PC-3 (cell line): Measurements from ENCODE around the gene FRK. TPM values are rescaled to one million over a fixed set of nuclear protein-coding genes. Genes with fewer than 3 reads are reported as not detected.

ENCODE experiments used
- ATAC-seq: fragments of 200-7000 bp; cut with Tn5 transposase; 2 replicates; pipeline ENCODE4 v1.9.1; 2020; ENCODE audit warnings: mild to moderate bottlenecking, moderate library complexity
- BruUV-seq: library from RNA; stranded (reverse); fragments of 400-500 nt; replicated peaks from 2 replicates; lab custom pipeline; 2021; lab: Mats Ljungman, UMichigan
- CTCF ChIA-PET: fragments of 300-600 bp; sonication (Branson Sonifier 250); formaldehyde crosslinking; loops from one replicate; lab custom pipeline; 2022; ENCODE audit warnings: antibody characterized with exemption; lab: Charles Lee
- POLR2A ChIA-PET: fragments of 300-600 bp; sonication (Branson Sonifier 250); formaldehyde crosslinking; loops from one replicate; lab custom pipeline; 2022; ENCODE audit warnings: antibody characterized with exemption; ENCODE audit not compliant: unreplicated experiment; lab: Charles Lee
- DNase-seq: peaks from one replicate; pipeline ENCODE4 v3.0.0-alpha.2; 2015
- H2AFZ ChIP-seq: fragments of 300-600 bp; sonication (generic); 2 replicates; pipeline ENCODE4 v1.6.0; 2016; ENCODE audit warnings: antibody characterized with exemption, low read length
- H3F3A ChIP-seq: fragments of 300-600 bp; sonication (generic); one replicate; pipeline ENCODE4 v1.6.0; 2017; ENCODE audit warnings: antibody characterized with exemption, low read length, control low read depth, mild to moderate bottlenecking; ENCODE audit not compliant: unreplicated experiment
- H3K27ac ChIP-seq: fragments of 300-600 bp; sonication (generic); 2 replicates; pipeline ENCODE4 v1.5.1; 2016; ENCODE audit warnings: mild to moderate bottlenecking, low read length
- H3K27me3 ChIP-seq: fragments of 300-600 bp; sonication (generic); 2 replicates; pipeline ENCODE4 v1.6.1; 2016; ENCODE audit warnings: low read length, mixed read lengths
- H3K36me3 ChIP-seq: fragments of 300-600 bp; sonication (generic); 2 replicates; pipeline ENCODE4 v1.6.1; 2016; ENCODE audit warnings: low read depth, mixed run types, low read length, mixed read lengths
- H3K4me1 ChIP-seq: fragments of 300-600 bp; sonication (generic); 2 replicates; pipeline ENCODE4 v1.5.1; 2016; ENCODE audit warnings: low read length; ENCODE audit not compliant: insufficient read depth
- H3K4me2 ChIP-seq: fragments of 300-600 bp; sonication (generic); 2 replicates; pipeline ENCODE4 v1.6.0; 2016; ENCODE audit warnings: low read length
- H3K4me3 ChIP-seq: fragments of 300-600 bp; sonication (generic); 2 replicates; pipeline ENCODE4 v1.5.1; 2016; ENCODE audit warnings: mild to moderate bottlenecking, low read length, mixed read lengths
- H3K79me2 ChIP-seq: fragments of 300-600 bp; sonication (generic); 2 replicates; pipeline ENCODE4 v1.6.1; 2017; ENCODE audit warnings: low read length, mixed read lengths
- H3K9ac ChIP-seq: fragments of 300-600 bp; sonication (generic); 2 replicates; pipeline ENCODE4 v1.6.0; 2016; ENCODE audit warnings: mild to moderate bottlenecking, low read length
- H3K9me2 ChIP-seq: fragments of 300-600 bp; sonication (generic); replicated peaks from 2 replicates; pipeline ENCODE4 v1.6.1; 2016; ENCODE audit warnings: mixed run types, low read length, mixed read lengths
- H3K9me3 ChIP-seq: fragments of 300-600 bp; sonication (generic); 2 replicates; pipeline ENCODE4 v1.6.1; 2016; ENCODE audit warnings: low read length, mixed read lengths
- H4K20me1 ChIP-seq: fragments of 300-600 bp; sonication (generic); 2 replicates; pipeline ENCODE4 v1.6.1; 2016; ENCODE audit warnings: low read length, mixed read lengths
- CTCF ChIP-seq: fragments of 300-600 bp; sonication (generic); conservative IDR thresholded peaks from 2 replicates; pipeline ENCODE4 v1.5.1; 2017; ENCODE audit warnings: antibody characterized with exemption, low read depth, mild to moderate bottlenecking, low read length
- EZH2 ChIP-seq: fragments of 300-600 bp; sonication (generic); IDR thresholded peaks from one replicate; pipeline ENCODE4 v1.6.1; 2017; ENCODE audit warnings: antibody characterized with exemption, mild to moderate bottlenecking, low read length; ENCODE audit not compliant: unreplicated experiment
- EZH2phosphoT487 ChIP-seq: fragments of 300-600 bp; sonication (generic); IDR thresholded peaks from 2 replicates; pipeline ENCODE4 v1.6.1; 2018; ENCODE audit warnings: mild to moderate bottlenecking, antibody characterized with exemption, low read length, borderline replicate concordance
- intact Hi-C: fragments of 100-400 bp; cut with micrococcal nuclease; formaldehyde crosslinking; loops from 2 replicates; pipeline ENCODE4 v1.9.0; 2023
- total RNA-seq: library from RNA; depleted of rRNA; stranded (reverse); fragments of >200 nt; gene quantifications from 2 replicates; pipeline ENCODE4 v1.2.3, GENCODE V29; 2014

FRK gene
- total RNA-seq, 1 experiment from 2014 or later = 0.66 TPM

- intact Hi-C loops = no loop called here
- Histone ChIP-seq H3F3A (no peaks in the 10 kb centered on the region), H3K36me3 (no peaks in the 10 kb centered on the region), H2AFZ (no peak overlapping the region), H3K27me3 (no peaks in the 10 kb centered on the region), H3K4me1 (peaks cover 1% of the 10 kb centered on the region; the same call in 1 of the 2 replicates), H3K9ac (no peak overlapping the region), H3K9me2 (no peaks in the 10 kb centered on the region), H4K20me1 (no peaks in the 10 kb centered on the region), H3K79me2 (no peaks in the 10 kb centered on the region), H3K4me3 (no peak overlapping the region), H3K4me2 (no peak overlapping the region), H3K9me3 (no peaks in the 10 kb centered on the region), H3K27ac (no peak overlapping the region)
- ATAC-seq (no peak), DNase-seq (no peak)
- CTCF ChIA-PET = no interaction called here
- no peak for TF ChIP-seq EZH2
- no peak for TF ChIP-seq EZH2phosphoT487
- TF ChIP-seq CTCF = no peak
- POLR2A ChIA-PET = no interaction called here
- no TSS peak for BruUV-seq
These were observed 4.0 kb upstream of the FRK start for GRCh38 chr6:116064666-116065065.

GRCh38 chr6:116062496-116062895 lies 1.8 kb upstream of the FRK start:
- ChIA-PET CTCF (no interaction called here), POLR2A (no interaction called here)
- ATAC-seq (no peak), DNase-seq (no peak)
- Histone ChIP-seq H3K9ac (no peak overlapping the region), H3K79me2 (no peaks in the 10 kb centered on the region), H3K4me2 (no peak overlapping the region), H3K27me3 (no peaks in the 10 kb centered on the region), H3K4me1 (peaks cover 6% of the 10 kb centered on the region; the same call in 1 of the 2 replicates), H3K27ac (no peak overlapping the region), H3K36me3 (no peaks in the 10 kb centered on the region), H2AFZ (no peak overlapping the region), H3K4me3 (no peak overlapping the region), H4K20me1 (no peaks in the 10 kb centered on the region), H3F3A (no peaks in the 10 kb centered on the region), H3K9me3 (no peaks in the 10 kb centered on the region), H3K9me2 (no peaks in the 10 kb centered on the region)
- TF ChIP-seq CTCF (no peak), EZH2phosphoT487 (no peak), EZH2 (no peak)
- no TSS peak for BruUV-seq
- intact Hi-C loops = no loop called here

- peak overlapping the region; percentile 46 for H3K27ac ChIP-seq
- intact Hi-C loops = loop anchor here (2.0 kb wide), 1 partner anchor 49 kb away; no protein-coding TSS in a partner anchor
- no peaks in the 10 kb centered on the region for H3K9me2 ChIP-seq
- no peaks in the 10 kb centered on the region for H3K79me2 ChIP-seq
- TF ChIP-seq EZH2phosphoT487 (no peak), CTCF (no peak), EZH2 (no peak)
- peak overlapping the region; percentile 88 for H2AFZ ChIP-seq
- H3K4me1 ChIP-seq = peaks cover 8% of the 10 kb centered on the region; the same call in 1 of the 2 replicates
- no peaks in the 10 kb centered on the region for H3K9me3 ChIP-seq
- H3F3A ChIP-seq = no peaks in the 10 kb centered on the region
- BruUV-seq = TSS peak; percentile 75
- H3K4me2 ChIP-seq = peak overlapping the region; percentile 87
- H3K4me3 ChIP-seq = peak overlapping the region; percentile 68
- no peaks in the 10 kb centered on the region for H3K36me3 ChIP-seq
- no peaks in the 10 kb centered on the region for H3K27me3 ChIP-seq
- POLR2A ChIA-PET = interaction anchor here (1.0 kb wide), 1 partner anchor 11 kb away, joined by 6 read pairs; no protein-coding TSS in a partner anchor
- no peaks in the 10 kb centered on the region for H4K20me1 ChIP-seq
- H3K9ac ChIP-seq = peak overlapping the region; percentile 38
- CTCF ChIA-PET = interaction anchor here (0.7 to 1.9 kb wide), 5 partner anchors 11 to 208 kb away, joined by 3 to 10 read pairs (median 3); no protein-coding TSS in a partner anchor
- ATAC-seq (peak; percentile 65), DNase-seq (peak; percentile 22)
These were observed 749 bp downstream of the FRK start for GRCh38 chr6:116059713-116060571.
